GM23248 (cell line): ENCODE results near the gene SYNDIG1. TPM values are rescaled to one million over a fixed set of nuclear protein-coding genes. Genes with fewer than 3 reads are reported as not detected.

ENCODE experiments used
- DNase-seq: peaks from one replicate; pipeline ENCODE4 v3.0.0-alpha.2; 2015
- H2AFZ ChIP-seq: fragments of 200-600 bp; sonication (generic); 2 replicates; pipeline ENCODE4 v1.6.1; 2016; ENCODE audit warnings: antibody characterized with exemption
- H3F3A ChIP-seq: fragments of 200-600 bp; sonication (generic); 2 replicates; pipeline ENCODE4 v1.6.1; 2016; ENCODE audit warnings: mild to moderate bottlenecking, antibody characterized with exemption, mixed run types; ENCODE audit not compliant: insufficient read depth
- H3K27ac ChIP-seq: fragments of 200-600 bp; sonication (generic); 2 replicates; pipeline ENCODE4 v1.5.1; 2016; ENCODE audit warnings: mild to moderate bottlenecking
- H3K27me3 ChIP-seq: fragments of 200-600 bp; sonication (generic); replicated peaks from 2 replicates; pipeline ENCODE4 v1.6.1; 2016; ENCODE audit warnings: mild to moderate bottlenecking; ENCODE audit not compliant: insufficient read depth
- H3K36me3 ChIP-seq: fragments of 200-600 bp; sonication (generic); 2 replicates; pipeline ENCODE4 v1.6.1; 2016; ENCODE audit warnings: low read depth, mild to moderate bottlenecking
- H3K4me1 ChIP-seq: fragments of 200-600 bp; sonication (generic); 2 replicates; pipeline ENCODE4 v1.6.1; 2016; ENCODE audit warnings: mild to moderate bottlenecking; ENCODE audit not compliant: insufficient read depth
- H3K4me2 ChIP-seq: fragments of 200-600 bp; sonication (generic); one replicate; pipeline ENCODE4 v1.6.1; 2016; ENCODE audit warnings: mild to moderate bottlenecking; ENCODE audit not compliant: unreplicated experiment
- H3K4me3 ChIP-seq: fragments of 200-600 bp; sonication (generic); 2 replicates; pipeline ENCODE4 v1.5.1; 2016; ENCODE audit warnings: mild to moderate bottlenecking
- H3K79me2 ChIP-seq: fragments of 200-600 bp; sonication (generic); 2 replicates; pipeline ENCODE4 v1.6.1; 2016; ENCODE audit warnings: mild to moderate bottlenecking; ENCODE audit not compliant: insufficient read depth
- H3K9ac ChIP-seq: fragments of 200-600 bp; sonication (generic); 2 replicates; pipeline ENCODE4 v1.6.1; 2016; ENCODE audit warnings: mild to moderate bottlenecking
- H3K9me2 ChIP-seq: fragments of 200-600 bp; sonication (generic); 2 replicates; pipeline ENCODE4 v1.6.1; 2016; ENCODE audit warnings: mixed run types, mild to moderate bottlenecking, moderate library complexity; ENCODE audit not compliant: insufficient read depth
- H3K9me3 ChIP-seq: fragments of 200-600 bp; sonication (generic); one replicate; pipeline ENCODE4 v1.6.1; 2017; ENCODE audit warnings: low read depth
- H4K20me1 ChIP-seq: fragments of 200-600 bp; sonication (generic); 2 replicates; pipeline ENCODE4 v1.6.0; 2016; ENCODE audit not compliant: insufficient read depth
- EZH2 ChIP-seq: fragments of 200-600 bp; sonication (generic); IDR thresholded peaks from 2 replicates; pipeline ENCODE4 v1.6.1; 2018; ENCODE audit warnings: antibody characterized with exemption, mild to moderate bottlenecking; ENCODE audit not compliant: insufficient read depth, poor library complexity, severe bottlenecking
- EZH2phosphoT487 ChIP-seq: fragments of 200-600 bp; sonication (generic); IDR thresholded peaks from 2 replicates; pipeline ENCODE4 v1.6.1; 2018; ENCODE audit warnings: antibody characterized with exemption, moderate library complexity, mild to moderate bottlenecking, low read depth; ENCODE audit not compliant: insufficient read depth
- WGBS, 2 experiments: methylation state at CpG; one replicate each; pipeline ENCODE4 v1.1.6; 2015 to 2017; ENCODE audit warnings: low lambda C conversion rate in 2 of 2, low coverage in 1 of 2; ENCODE audit errors: missing lambda C conversion rate in 2 of 2; 5-methylcytosine and 5-hydroxymethylcytosine counted together
- in situ Hi-C: fragments of 300-500 bp; cut with MboI; formaldehyde crosslinking; loops from 2 replicates; pipeline ENCODE4 v1.15.0; 2020
- polyA plus RNA-seq: library from polyadenylated mRNA; unstranded; fragments of >200 nt; fragmentation: Nextera tagmentation; extraction: Ambion mirVana; gene quantifications from 2 replicates; pipeline ENCODE4 v1.2.1, GENCODE V29; 2016
- total RNA-seq: library from RNA; depleted of rRNA; stranded (reverse); fragments of >200 nt; shearing (Covaris generic); gene quantifications from 2 replicates; pipeline ENCODE4 v1.2.3, GENCODE V29; 2014

Gene SYNDIG1
- total and polyA plus RNA-seq, 2 experiments from 2014 or later: 1.6 to 2.6 TPM

DNA sequence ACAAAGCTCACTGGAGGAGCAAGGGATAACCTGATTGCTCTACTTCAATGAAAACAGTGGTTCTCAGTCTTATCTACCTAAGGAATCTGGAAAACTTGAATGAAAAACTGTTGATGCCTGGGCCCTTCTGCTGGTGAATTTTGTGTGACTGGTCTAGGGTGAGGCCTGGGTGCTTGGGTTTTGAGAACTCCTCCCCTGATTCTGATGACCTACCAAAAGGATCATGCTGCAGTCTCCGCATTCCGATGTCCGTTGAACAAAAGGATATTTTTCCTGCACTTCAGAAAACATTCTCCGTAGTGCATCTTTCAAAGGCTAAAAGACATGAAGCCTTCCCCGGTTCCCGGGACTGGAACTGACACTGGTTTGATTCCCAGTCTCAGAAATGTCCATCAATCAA is 157.9 kb downstream of the SYNDIG1 start:
- 73 to 80% methylated on average over 6 of the region's 6 CpGs for WGBS, 2 experiments
- Histone ChIP-seq H3K79me2 (no peaks in the 10 kb centered on the region), H3K4me3 (no peak overlapping the region), H3K9ac (no peak overlapping the region), H3K4me1 (no peaks in the 10 kb centered on the region), H3K27ac (no peak overlapping the region), H3K4me2 (no peak overlapping the region), H3K36me3 (no peaks in the 10 kb centered on the region), H4K20me1 (no peaks in the 10 kb centered on the region), H2AFZ (no peak overlapping the region), H3K9me2 (no peaks in the 10 kb centered on the region), H3K27me3 (peaks cover 5% of the 10 kb centered on the region; the same call in 1 of the 2 replicates), H3F3A (no peaks in the 10 kb centered on the region), H3K9me3 (no peaks in the 10 kb centered on the region)
- in situ Hi-C loops: no loop called here
- no peak for DNase-seq
- TF ChIP-seq EZH2 (no peak), EZH2phosphoT487 (no peak)

DNA sequence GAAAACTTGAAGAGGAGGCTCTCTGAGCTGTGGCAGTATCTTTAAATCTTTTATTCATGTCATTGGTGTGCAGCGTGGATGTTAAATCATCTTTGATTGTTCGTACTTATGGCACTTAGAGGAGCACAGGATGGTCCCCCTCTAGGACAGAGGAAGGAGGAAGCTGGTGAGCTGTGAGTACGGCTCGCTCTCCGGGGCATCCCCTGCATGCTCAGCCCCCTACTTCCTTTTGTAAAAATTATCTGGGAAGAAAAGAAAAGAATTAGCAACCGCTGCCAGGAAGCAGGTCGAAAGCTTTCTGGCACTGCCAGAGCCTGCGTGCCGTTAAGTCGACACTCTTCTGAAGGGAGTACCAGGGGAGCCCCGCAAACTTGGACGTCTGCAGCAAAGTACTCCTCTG is 158.5 kb downstream of the SYNDIG1 start:
- Histone ChIP-seq H3K4me2 (no peak overlapping the region), H3F3A (no peaks in the 10 kb centered on the region)
- 84 to 86% methylated on average over 12 of the region's 12 CpGs for whole genome bisulfite sequencing, 2 experiments

DNA sequence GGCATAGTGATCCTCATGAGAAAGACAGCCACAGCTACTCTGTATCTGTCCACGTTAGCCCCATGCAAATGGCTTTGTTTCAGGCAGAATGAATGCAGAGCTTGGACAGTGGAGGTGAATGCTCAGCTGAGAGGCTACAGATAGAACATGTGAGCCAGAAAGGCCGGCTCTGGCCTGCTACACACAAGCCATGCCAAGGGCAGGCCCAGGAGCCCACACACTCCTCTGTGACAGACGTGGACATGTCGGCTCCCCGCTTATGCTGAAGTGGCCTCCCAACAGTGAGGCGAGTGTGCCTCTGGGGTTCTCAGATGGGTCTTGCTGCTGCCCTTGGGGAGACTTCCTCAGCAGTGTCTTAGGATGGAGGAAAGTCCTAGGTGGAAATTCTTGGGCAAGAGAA is 159.6 kb downstream of the SYNDIG1 start:
- H3K4me3 ChIP-seq: no peak overlapping the region
- H3K27ac ChIP-seq: no peak overlapping the region
- no peak overlapping the region for H3K4me2 ChIP-seq
- H3K79me2 ChIP-seq: no peaks in the 10 kb centered on the region
- WGBS, 2 experiments: 81 to 88% methylated on average over 6 of the region's 6 CpGs
- H3K9me3 ChIP-seq: no peaks in the 10 kb centered on the region
- no peak overlapping the region for H2AFZ ChIP-seq
- in situ Hi-C loops: no loop called here
- no peaks in the 10 kb centered on the region for H3K36me3 ChIP-seq
- no peaks in the 10 kb centered on the region for H3K4me1 ChIP-seq
- H3K27me3 ChIP-seq: peaks cover 5% of the 10 kb centered on the region; the same call in 1 of the 2 replicates
- H3K9me2 ChIP-seq: no peaks in the 10 kb centered on the region
- no peak overlapping the region for H3K9ac ChIP-seq
- no peak for TF ChIP-seq EZH2phosphoT487
- no peak for TF ChIP-seq EZH2
- no peaks in the 10 kb centered on the region for H4K20me1 ChIP-seq
- peaks cover 2% of the 10 kb centered on the region for H3F3A ChIP-seq
- no peak for DNase-seq

More for the DNA sequence above, 158.5 kb downstream of the SYNDIG1 start:
- Histone ChIP-seq H3K4me1 (no peaks in the 10 kb centered on the region), H3K79me2 (no peaks in the 10 kb centered on the region), H3K4me3 (no peak overlapping the region), H3K27ac (no peak overlapping the region), H3K9me3 (no peaks in the 10 kb centered on the region), H2AFZ (no peak overlapping the region), H4K20me1 (no peaks in the 10 kb centered on the region), H3K9me2 (no peaks in the 10 kb centered on the region), H3K27me3 (peaks cover 5% of the 10 kb centered on the region; the same call in 1 of the 2 replicates), H3K9ac (no peak overlapping the region), H3K36me3 (no peaks in the 10 kb centered on the region)
- in situ Hi-C loops: no loop called here
- DNase-seq: no peak
- TF ChIP-seq EZH2phosphoT487: no peak
- no peak for TF ChIP-seq EZH2

DNA sequence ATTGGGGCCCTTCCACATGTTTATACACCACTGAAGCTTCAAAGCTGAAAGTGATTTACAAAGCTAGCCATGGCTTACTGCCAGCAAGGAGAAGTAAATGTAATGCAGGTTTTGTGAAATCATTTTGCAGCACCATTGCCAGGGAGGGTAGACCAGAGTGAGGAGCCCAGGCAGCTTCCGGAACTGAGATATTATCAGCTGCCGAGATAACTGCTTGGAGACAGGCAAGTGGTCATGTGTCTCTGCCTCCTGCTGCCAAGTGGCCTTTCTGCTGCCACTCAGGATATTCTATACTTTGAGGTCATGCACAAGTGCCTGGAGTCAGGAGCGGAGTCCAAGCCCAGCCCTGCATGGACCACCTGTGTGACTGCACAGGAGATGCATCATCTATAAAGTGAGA is 160.2 kb downstream of the SYNDIG1 start:
- Histone ChIP-seq H3K9me3 (no peaks in the 10 kb centered on the region), H3F3A (peaks cover 9% of the 10 kb centered on the region), H2AFZ (no peak overlapping the region), H3K4me2 (no peak overlapping the region), H3K79me2 (no peaks in the 10 kb centered on the region), H3K4me1 (peaks cover 6% of the 10 kb centered on the region), H3K9me2 (no peaks in the 10 kb centered on the region), H3K4me3 (no peak overlapping the region), H4K20me1 (no peaks in the 10 kb centered on the region), H3K9ac (no peak overlapping the region), H3K36me3 (no peaks in the 10 kb centered on the region), H3K27ac (no peak overlapping the region), H3K27me3 (no peaks in the 10 kb centered on the region)
- no peak for TF ChIP-seq EZH2
- no peak for TF ChIP-seq EZH2phosphoT487
- 96 to 98% methylated on average over 3 of the region's 3 CpGs for WGBS, 2 experiments
- in situ Hi-C loops: no loop called here
- no peak for DNase-seq
